Motor neuron (in vitro differentiated cells): Measurements from ENCODE around the gene ATXN7L1. TPM values are rescaled to one million over a fixed set of nuclear protein-coding genes. Genes with fewer than 3 reads are reported as not detected.

ENCODE experiments used
- ATAC-seq, 8 experiments: fragments of 200-7000 bp; cut with Tn5 transposase; replicated peaks in 6 of 8; 2 replicates each; pipeline ENCODE4 v1.8.0; 2021; ENCODE audit warnings: mild to moderate bottlenecking in 8 of 8, moderate library complexity in 8 of 8
- H3K27ac ChIP-seq, 2 donors: fragments of 250-450 bp; sonication (Bioruptor Pico); 2 replicates each; pipeline ENCODE4 v1.9.0; 2021; ENCODE audit warnings: antibody characterized with exemption in 2 of 2, mild to moderate bottlenecking in 2 of 2, moderate library complexity in 1 of 2
- H3K4me1 ChIP-seq, 2 donors: fragments of 250-450 bp; sonication (Bioruptor Pico); replicated peaks in 1 of 2; 2 replicates each; pipeline ENCODE4 v1.6.1; 2021; ENCODE audit warnings: antibody characterized with exemption in 2 of 2, mild to moderate bottlenecking in 2 of 2, moderate library complexity in 1 of 2
- H3K4me3 ChIP-seq, 5 donors: fragments of 250-450 bp; sonication (Bioruptor Pico); 2 replicates each; pipeline ENCODE4 v1.9.0; 2021; ENCODE audit warnings: antibody characterized with exemption in 5 of 5, mild to moderate bottlenecking in 5 of 5, moderate library complexity in 4 of 5
- WGBS, 10 experiments: fragments of 450-650 bp; shearing (Covaris generic); methylation state at CpG; one replicate each; pipeline ENCODE4 v1.0.0; 2022; 5-methylcytosine and 5-hydroxymethylcytosine counted together
- in situ Hi-C, 9 experiments: fragments of 400-800 bp; cut with MboI; loops; one replicate each; pipeline ENCODE4 v1.15.0; 2021; ENCODE audit warnings: low sequenced_read_pairs in 9 of 9, low pct_unique_long_range_greater_than_20kb in 2 of 9; ENCODE audit not compliant: unreplicated experiment in 9 of 9
- total RNA-seq, 8 experiments: library from RNA; unstranded; fragments of 300-600 nt; gene quantifications; 2 replicates each; pipeline versions ENCODE4 v1.2.3 to v1.2.4, GENCODE V29; 2022

ATXN7L1 gene
- total RNA-seq, 8 experiments from 2014 or later: 6.5 to 23.7 (median 10.6) TPM

GRCh38 chr7:105871142-105871541 lies 5.3 kb downstream of the ATXN7L1 start:
- in situ Hi-C loops: no loop called here
- Histone ChIP-seq H3K4me3 (no peak overlapping the region), H3K4me1 (peaks cover 19 to 24% of the 10 kb centered on the region in 2 donors), H3K27ac (no peak overlapping the region)
- no peak for ATAC-seq
- 0 to 100% (median 59%) methylated on average over 1 to 3 of the region's 3 CpGs; no CpG with 5 or more reads in 4 of the 10 experiments for WGBS, 10 experiments

- peaks cover 24 to 26% of the 10 kb centered on the region in 2 donors for H3K4me1 ChIP-seq
- 81 to 100% (median 90%) methylated on average over 1 to 5 of the region's 10 CpGs; no CpG with 5 or more reads in 1 of the 10 experiments for WGBS, 10 experiments
- no peak overlapping the region for H3K4me3 ChIP-seq
- in situ Hi-C loops: no loop called here
- H3K27ac ChIP-seq: peak overlapping the region in 1 of 2 donors; percentile 49
- peak in 5 of 8 experiments; percentile 24 to 88 (median 57) for ATAC-seq
Measured at GRCh38 chr7:105866102-105866801, 10.1 kb downstream of the ATXN7L1 start.

DNA sequence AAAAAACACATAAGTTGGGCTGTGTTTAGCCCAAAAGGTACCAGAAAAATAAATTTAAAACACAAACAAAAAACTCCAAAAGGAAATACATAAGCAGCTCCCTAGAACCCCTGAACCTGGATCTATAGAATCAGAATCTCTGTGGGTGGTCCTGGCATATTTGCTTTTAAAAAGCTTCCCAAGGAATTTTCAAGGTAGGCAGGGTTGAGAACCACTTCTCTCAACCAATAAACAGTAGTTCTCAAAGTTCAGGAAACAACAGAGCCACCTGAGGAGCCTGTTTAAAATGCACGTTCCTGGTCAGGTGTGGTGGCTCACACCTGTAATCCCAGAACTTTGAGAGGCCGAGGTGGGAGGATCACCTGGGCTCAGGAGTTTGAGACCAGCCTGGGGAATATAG lies 12.5 kb downstream of the ATXN7L1 start:
- H3K4me3 ChIP-seq: no peak overlapping the region
- H3K4me1 ChIP-seq: peaks cover 26 to 28% of the 10 kb centered on the region in 2 donors
- H3K27ac ChIP-seq: no peak overlapping the region
- no peak for ATAC-seq
- in situ Hi-C loops: no loop called here
- WGBS, 10 experiments: 83 to 100% (median 100%) methylated on average over 1 to 2 of the region's 2 CpGs; no CpG with 5 or more reads in 6 of the 10 experiments

GRCh38 chr7:105862770-105863169 lies 13.6 kb downstream of the ATXN7L1 start:
- Histone ChIP-seq H3K4me3 (no peak overlapping the region), H3K4me1 (peaks cover 26 to 28% of the 10 kb centered on the region in 2 donors), H3K27ac (no peak overlapping the region)
- in situ Hi-C loops: no loop called here
- ATAC-seq: no peak
- WGBS, 10 experiments: 87 to 100% (median 100%) methylated on average over 1 to 3 of the region's 4 CpGs; no CpG with 5 or more reads in 3 of the 10 experiments

- 20 to 92% (median 85%) methylated on average over 1 to 4 of the region's 5 CpGs; no CpG with 5 or more reads in 6 of the 10 experiments for WGBS, 10 experiments
- in situ Hi-C loops: no loop called here
- H3K27ac ChIP-seq: no peak overlapping the region
- no peak for ATAC-seq
- H3K4me3 ChIP-seq: no peak overlapping the region
- peaks cover 24 to 25% of the 10 kb centered on the region in 2 donors for H3K4me1 ChIP-seq
Measured at GRCh38 chr7:105862276-105862675, 14.1 kb downstream of the ATXN7L1 start.

DNA sequence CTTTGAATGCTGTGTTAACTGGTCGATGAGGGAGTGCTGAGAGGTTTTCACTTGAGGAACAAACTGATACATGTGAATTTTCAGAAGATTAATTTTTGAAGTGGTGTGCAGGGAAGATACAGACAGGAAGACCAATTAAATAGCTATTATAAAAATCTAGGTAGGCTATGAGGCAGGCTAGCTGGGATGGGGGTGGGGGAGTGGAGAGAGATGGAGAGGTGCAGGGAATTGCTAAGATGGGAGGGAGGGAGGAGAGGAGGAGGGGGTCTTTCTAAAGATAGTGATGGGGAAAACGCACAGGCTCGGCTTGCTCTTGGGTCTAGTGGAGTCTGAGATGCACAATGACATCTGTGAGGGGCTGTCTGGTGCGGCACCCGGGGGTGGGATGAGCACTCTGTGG lies 15.2 kb downstream of the ATXN7L1 start:
- Histone ChIP-seq H3K27ac (no peak overlapping the region), H3K4me1 (peaks cover 14% of the 10 kb centered on the region in 2 donors), H3K4me3 (no peak overlapping the region)
- peak in 2 of 8 experiments; percentile 25 to 26 for ATAC-seq
- 50 to 100% (median 80%) methylated on average over 1 to 2 of the region's 5 CpGs; no CpG with 5 or more reads in 7 of the 10 experiments for WGBS, 10 experiments
- in situ Hi-C loops: no loop called here

GRCh38 chr7:105860793-105861192 lies 15.6 kb downstream of the ATXN7L1 start:
- H3K4me1 ChIP-seq: peaks cover 9 to 10% of the 10 kb centered on the region in 2 donors
- H3K4me3 ChIP-seq: no peak overlapping the region
- WGBS, 10 experiments: 67 to 95% (median 85%) methylated on average over 1 to 8 of the region's 8 CpGs; no CpG with 5 or more reads in 2 of the 10 experiments
- in situ Hi-C loops: no loop called here
- no peak overlapping the region for H3K27ac ChIP-seq
- no peak for ATAC-seq

DNA sequence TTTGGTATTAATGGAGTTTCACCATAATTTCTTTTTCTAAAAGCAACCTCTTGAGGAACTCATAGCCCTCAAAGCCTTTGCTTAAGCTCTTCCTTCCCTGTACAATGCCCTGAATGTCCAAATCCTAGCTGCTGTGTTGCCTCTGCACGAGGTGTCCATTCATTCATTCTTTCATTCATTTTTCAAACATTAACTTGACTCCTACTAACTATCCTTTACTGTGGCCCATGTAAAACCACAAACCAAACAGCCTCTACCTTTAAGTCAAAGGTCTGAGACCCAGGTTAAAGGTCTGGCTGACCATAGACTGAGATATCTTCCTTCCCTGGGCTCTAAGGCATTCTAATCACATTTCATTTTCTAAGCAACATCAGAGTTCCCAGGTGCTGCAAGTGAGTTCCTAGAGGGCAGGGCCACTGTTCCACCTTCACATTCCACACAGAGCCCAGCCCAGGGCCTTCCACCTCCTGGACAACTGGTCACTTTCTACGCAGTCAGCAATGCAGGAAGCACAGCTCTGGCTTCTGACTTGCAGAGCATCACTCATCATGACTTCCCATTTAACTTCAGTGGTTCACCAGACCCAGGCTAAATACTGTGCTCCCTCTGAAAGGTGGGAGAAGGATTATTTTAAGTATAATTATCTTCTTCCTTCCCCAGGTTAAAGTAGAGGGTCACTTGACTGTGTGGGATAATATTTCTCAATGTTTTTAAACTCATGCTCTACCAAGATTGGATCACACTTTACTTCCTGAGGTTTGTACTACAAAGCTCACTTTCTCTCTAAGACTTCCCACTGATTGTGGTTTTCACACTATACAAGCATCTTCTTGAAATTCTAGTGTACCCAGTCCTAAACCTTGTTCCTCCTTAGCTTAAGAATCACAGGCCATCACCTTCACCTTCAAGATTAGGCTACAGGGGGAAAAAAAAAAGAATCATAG lies 19.1 kb downstream of the ATXN7L1 start:
- Histone ChIP-seq H3K4me1 (peaks cover 7 to 18% of the 10 kb centered on the region in 2 donors), H3K4me3 (no peak overlapping the region), H3K27ac (no peak overlapping the region)
- ATAC-seq: no peak
- WGBS, 10 experiments: 50 to 100% (median 82%) methylated on average over 1 of the region's 2 CpGs; no CpG with 5 or more reads in 2 of the 10 experiments
- in situ Hi-C loops: no loop called here

DNA sequence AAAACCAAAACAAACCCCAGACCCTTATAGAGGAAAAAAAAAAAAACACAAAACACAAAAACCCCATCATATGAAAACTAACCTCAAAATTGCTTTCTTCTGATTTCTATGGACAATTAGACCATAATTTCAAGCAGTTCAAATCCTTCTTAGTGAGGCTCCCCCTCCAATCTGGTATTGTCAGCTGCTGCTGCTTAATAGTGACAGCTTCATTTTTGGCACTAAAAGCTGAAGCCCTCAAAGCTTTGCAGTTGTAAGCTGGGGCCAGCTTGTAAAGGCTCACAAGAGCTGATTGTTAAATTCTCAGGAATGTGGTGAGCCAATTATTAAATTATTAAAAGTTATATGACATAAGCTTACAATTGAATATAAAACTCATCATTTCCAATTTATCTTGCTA lies 21.9 kb downstream of the ATXN7L1 start:
- Histone ChIP-seq H3K4me3 (no peak overlapping the region), H3K4me1 (peaks cover 9 to 15% of the 10 kb centered on the region in 2 donors), H3K27ac (no peak overlapping the region)
- ATAC-seq: no peak
- in situ Hi-C loops: no loop called here

- H3K4me1 ChIP-seq: peaks cover 12 to 16% of the 10 kb centered on the region in 2 donors
- WGBS, 10 experiments: 0 to 60% (median 22%) methylated on average over 1 to 13 of the region's 17 CpGs; no CpG with 5 or more reads in 1 of the 10 experiments
- H3K4me3 ChIP-seq: peak overlapping the region in 1 of 5 donors; percentile 2
- in situ Hi-C loops: no loop called here
- H3K27ac ChIP-seq: peak overlapping the region in 1 of 2 donors; percentile 25
- ATAC-seq: peak in 6 of 8 experiments; percentile 15 to 90 (median 80)
Measured at GRCh38 chr7:105853931-105854419, 22.4 kb downstream of the ATXN7L1 start.

DNA sequence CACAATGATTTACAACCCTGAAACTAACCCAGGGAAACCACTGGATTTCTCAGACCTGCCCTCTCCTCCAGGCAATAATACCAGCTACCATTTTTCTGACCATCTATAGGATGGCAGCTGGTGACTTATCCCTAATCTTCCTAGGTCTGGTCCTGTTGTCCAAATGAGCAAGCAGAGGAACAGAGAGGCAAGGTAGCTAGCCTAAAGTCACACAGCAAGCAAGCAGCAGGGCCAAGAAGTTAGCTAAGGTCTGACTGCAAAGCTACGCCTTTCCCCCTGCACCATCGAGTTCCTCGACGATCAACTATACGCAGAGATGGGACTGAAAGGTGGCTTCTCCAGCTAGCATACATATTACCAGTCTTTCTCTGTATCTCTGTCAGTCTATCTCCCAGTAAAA lies 25.3 kb downstream of the ATXN7L1 start:
- no peak for ATAC-seq
- WGBS, 10 experiments: 75 to 100% (median 98%) methylated on average over 1 to 5 of the region's 5 CpGs; no CpG with 5 or more reads in 2 of the 10 experiments
- H3K4me1 ChIP-seq: peaks cover 12 to 16% of the 10 kb centered on the region in 2 donors
- H3K27ac ChIP-seq: no peak overlapping the region
- no peak overlapping the region for H3K4me3 ChIP-seq
- in situ Hi-C loops: no loop called here

GRCh38 chr7:105849122-105849855 lies 27.1 kb downstream of the ATXN7L1 start:
- in situ Hi-C loops: no loop called here
- no peak overlapping the region for H3K4me3 ChIP-seq
- WGBS, 10 experiments: 27 to 80% (median 69%) methylated on average over 1 to 4 of the region's 6 CpGs; no CpG with 5 or more reads in 6 of the 10 experiments
- H3K4me1 ChIP-seq: peaks cover 9 to 13% of the 10 kb centered on the region in 2 donors
- H3K27ac ChIP-seq: no peak overlapping the region
- ATAC-seq: peak in 2 of 8 experiments; percentile 66 to 87
